GM21390 (cell line): ENCODE data around the gene PRDM5.
"Not testable (repeated sequence)": the region's sequence is repeated elsewhere in the genome, so short reads cannot be mapped to it uniquely, and the experiment has no call there.

Experiments
- ATAC-seq: cut with Tn5 transposase; IDR thresholded peaks from one replicate; pipeline ENCODE4 v1.9.1; 2021; ENCODE audit not compliant: unreplicated experiment

PRDM5 gene

DNA sequence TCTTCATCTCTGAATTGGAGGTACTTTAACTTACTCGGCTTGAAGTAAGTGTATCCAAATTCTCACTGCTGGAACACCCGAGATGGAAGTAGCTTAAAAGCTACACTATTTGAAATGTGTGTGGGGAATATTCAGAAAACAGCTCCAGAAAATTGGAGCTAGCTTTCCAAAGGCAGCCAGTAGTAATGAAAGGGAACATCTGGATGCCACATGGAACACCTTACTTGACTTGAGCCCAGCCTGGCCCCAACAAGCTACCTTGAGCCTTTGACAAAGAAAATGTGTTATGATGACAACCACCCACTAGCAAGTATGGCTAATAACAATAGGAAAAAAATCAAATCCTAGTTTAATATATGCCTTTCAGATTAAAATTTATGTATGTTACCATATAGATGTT is 161.5 kb downstream of the PRDM5 start:
- no peak for ATAC-seq

DNA sequence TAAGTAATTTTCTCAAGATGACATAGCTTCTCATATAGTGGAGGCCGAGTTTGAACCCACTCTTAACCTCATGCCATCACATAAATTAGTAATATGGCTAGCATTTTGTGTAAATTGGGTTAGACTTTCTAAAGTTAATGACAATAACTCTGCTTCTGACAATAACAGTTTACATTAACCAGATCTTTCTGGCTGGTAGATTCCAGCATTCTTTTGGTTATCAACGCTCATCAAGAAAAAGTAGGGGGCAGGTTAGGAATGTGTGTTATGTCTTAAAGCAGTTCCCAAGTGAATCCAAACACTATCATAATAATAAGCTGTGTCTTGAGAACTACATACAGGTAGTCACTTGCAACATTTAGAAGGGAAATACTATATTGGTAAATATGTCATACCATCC is 162.5 kb downstream of the PRDM5 start:
- no peak for ATAC-seq

DNA sequence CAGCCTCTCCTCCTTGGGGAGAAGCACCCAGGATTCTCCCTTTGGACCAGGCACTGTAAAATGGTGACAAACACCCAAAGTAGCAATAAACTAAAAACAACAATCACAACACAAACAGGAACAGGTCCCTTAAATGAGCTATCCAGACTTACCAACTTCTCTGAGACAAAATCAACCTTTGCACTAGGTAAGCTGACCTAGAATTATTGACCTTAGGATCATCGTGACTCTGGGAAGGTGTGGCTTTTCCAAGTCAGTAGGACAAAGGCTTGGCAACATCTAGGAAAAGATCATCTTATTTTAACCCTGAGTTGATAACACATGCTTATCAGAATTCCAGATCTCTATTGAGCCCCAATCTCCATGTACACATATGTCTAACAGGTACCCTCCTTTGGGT is 166.7 kb downstream of the PRDM5 start:
- no peak for ATAC-seq

DNA sequence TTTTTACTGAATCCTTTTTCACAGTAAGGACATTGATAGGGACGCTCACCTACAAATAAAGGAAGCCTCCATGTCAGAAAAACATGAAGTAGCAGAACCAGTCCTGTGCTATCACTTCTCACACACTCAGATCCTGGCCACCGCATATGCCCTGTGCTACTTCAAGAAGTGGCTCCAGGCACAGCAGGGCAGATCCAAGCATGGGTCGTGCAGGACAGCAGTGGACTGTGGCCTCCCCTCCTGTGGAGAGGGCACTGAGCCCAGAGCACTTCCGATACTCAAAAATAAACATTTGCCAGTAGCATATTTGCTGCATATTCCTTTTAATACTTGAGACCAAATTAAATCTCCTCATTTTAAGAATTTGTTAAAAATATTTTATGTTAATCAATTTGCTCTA is 167.9 kb downstream of the PRDM5 start:
- no peak for ATAC-seq

GRCh38 chr4:120753854-120754253 is 168.7 kb downstream of the PRDM5 start:
- no peak for ATAC-seq

DNA sequence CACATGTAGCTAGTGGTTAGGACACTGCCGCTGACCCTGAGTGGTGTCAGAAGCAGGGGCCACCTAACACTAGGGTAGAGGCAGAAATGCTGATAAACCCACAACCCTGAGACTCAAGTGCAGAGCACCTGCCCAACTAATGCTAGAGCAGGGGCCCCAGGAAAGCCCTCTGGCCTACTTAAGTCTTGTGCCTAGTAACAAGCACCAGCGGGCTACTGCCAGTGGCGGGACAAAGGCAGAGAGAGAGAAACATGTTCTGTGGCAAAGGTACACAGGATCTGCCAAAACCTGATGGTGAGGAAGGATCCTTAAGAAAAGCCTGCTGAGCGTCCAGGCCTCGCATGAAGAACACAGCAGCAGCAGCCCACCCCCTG is 172.4 kb downstream of the PRDM5 start:
- no peak for ATAC-seq

DNA sequence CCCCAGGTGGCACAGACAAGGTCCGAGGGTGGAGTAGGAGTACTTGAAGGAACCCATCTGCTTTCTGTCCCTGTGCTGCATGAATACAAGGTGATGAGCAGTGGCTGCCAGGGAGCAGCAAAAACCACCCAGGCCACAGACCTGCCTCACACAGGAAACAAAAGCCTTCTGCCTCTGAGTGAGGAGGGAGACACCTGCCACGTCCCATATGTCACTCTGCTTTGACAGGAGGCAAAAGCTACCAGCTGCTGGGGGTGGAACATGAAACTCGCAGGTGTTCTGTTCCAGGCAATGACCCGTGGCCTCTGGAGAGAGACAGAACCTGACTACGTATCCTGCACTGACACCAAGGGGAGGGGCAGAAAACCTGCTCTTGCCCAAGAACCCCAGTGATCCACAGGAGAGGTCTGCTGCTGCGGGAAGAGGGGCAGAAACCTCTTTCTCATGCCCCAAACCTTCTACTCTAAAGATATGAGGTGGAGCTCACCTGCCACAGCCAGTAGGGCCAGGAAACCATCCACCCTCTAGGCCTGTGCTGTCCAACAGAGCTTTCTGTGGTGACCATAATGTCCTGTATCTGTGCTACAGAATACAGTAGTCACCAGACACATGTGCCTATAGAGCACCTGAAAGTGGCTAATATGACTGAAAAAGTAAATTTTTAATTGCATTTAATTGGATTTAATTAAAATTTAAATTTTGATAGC is 172.9 kb downstream of the PRDM5 start:
- peak; percentile 95 for ATAC-seq

DNA sequence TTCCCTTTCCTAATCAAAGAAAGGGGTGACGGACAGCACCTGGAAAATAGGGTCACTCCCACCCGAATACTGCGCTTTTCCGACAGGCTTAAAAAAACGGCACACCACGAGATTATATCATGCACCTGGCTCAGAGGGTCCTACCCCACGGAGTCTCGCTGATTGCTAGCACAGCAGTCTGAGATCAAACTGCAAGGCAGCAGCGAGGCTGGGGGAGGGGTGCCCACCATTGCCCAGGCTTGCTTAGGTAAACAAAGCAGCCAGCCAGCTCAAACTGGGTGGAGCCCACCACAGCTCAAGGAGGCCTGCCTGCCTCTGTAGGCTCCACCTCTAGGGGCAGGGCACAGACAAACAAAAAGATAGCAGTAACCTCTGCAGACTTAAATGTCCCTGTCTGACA is 180.9 kb downstream of the PRDM5 start:
- ATAC-seq: not testable (repeated sequence)

- ATAC-seq: no peak
These were observed 186.2 kb downstream of the PRDM5 start for GRCh38 chr4:120736312-120736711.

GRCh38 chr4:120733968-120734367 is 188.6 kb downstream of the PRDM5 start:
- no peak for ATAC-seq

- ATAC-seq: no peak
These were observed 189.5 kb downstream of the PRDM5 start for GRCh38 chr4:120733054-120733453.

DNA sequence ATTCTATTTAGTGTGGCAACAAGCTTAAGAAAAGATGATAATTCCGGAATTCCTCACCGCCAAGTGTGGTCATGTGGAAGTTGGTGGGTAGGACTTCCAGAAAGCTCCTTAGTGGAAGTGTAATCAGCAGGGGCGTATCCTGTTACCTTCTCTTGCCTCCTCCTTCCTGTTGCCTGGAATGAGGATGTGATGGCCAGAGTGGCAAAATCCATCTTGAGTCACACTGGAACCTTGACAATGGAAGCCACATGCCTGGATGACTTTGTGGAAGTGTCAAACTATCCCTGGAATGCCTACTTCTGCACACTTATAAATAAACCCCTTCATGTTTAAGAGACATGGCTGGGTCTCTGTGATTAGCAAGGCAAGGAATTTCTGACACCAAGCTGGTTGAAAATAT is 191.0 kb downstream of the PRDM5 start:
- no peak for ATAC-seq

GRCh38 chr4:120730777-120731320 is 191.7 kb downstream of the PRDM5 start:
- ATAC-seq: no peak

GRCh38 chr4:120728892-120729675 is 193.4 kb downstream of the PRDM5 start:
- no peak for ATAC-seq

DNA sequence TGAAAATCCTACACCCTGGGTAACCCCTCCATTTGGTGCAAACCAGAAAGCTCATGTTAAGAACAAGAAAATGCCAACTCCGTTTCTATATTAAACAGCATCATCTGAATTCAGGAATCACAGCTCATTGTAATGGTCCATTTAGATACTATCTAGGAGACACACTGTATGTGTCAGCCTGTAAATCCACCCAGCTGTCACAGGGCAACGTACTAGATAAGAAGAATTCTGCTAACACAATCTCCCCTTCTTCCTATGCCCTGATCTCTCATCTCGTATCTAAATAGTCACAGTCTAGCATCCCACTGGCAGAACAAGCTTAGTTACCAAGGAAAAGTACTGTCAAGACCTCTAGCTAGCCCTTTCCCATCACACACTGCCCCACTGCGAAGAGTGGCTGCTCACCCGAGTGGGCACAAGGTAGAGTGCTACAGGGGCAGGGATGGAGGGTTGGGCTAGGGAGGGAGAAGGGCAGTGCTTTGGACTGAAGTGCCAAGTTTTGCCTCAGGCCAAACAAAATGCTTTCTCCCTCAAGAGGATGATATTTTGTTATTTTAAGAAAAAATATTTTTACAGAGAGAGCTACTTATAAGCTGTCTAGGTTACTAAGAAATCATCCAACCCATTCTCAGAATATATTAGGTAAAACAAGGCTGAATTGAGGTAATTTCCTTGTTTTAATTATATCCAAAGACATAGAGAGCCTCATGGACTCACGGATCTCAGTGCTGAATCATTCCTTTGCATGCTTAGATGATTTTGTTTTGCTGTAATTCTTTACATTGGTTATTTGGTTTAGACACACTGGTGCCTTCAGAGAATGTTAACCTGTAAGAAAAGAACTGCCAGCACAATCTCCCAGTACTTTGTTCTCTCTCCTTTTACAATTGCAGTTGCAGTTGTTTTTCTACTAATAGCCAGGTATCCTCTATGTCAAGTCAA is 196.6 kb downstream of the PRDM5 start:
- ATAC-seq: no peak

DNA sequence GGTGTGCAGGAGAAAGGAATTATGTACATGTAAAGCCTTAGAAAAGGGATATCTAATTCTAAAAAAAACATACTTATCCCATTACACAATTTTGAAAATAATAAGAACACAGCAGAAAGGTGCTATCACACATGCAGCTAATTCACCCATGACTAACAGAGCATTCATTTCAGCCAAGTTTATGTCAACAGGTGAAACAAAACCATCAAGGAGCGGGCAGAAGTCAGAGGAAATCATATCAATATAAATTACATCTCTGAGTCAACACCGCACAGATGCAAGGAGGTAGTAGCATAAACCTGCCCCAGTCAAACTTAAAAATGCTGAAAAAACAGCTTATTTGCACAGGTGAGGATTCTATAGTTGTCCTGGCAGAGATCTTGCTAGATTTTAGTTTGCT is 197.9 kb downstream of the PRDM5 start:
- no peak for ATAC-seq

- no peak for ATAC-seq
These were observed 198.5 kb downstream of the PRDM5 start for GRCh38 chr4:120723986-120724385.

DNA sequence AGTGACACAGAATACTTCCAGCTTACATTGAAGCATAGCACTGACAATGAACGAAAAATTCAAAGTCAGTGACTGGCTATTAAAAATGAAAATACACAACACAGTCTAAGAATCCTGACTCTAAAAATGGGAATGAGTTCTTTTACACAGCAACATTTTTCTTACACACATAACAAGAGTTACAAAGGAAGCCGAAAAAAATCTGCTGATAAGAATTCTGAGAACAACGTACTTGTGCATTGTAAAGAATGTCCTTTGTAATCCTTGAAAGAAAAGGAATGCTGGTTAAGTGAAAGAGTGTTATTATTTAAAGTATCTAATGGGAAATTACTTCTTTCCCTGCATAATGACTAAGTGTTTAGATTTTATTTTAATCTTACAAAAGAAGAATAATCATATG is 199.4 kb downstream of the PRDM5 start:
- no peak for ATAC-seq

- no peak for ATAC-seq
These were observed 199.9 kb downstream of the PRDM5 start for GRCh38 chr4:120722655-120723054.

GRCh38 chr4:120720354-120720934 is 202.1 kb downstream of the PRDM5 start:
- ATAC-seq: no peak
